Umbilical cord (tissue), 2 donors: ENCODE results near the gene MYL6B. TPM values are rescaled to one million over a fixed set of nuclear protein-coding genes. Genes with fewer than 3 reads are reported as not detected.

Experiments
- DNase-seq: peaks from one replicate; pipeline ENCODE4 v3.0.0-alpha.2; 2015; ENCODE audit warnings: low spot score
- total RNA-seq: library from RNA; depleted of rRNA; stranded (reverse); fragments of >200 nt; gene quantifications from one replicate; pipeline ENCODE4 v1.2.3, GENCODE V29; 2014; ENCODE audit warnings: low replicate concordance; ENCODE audit not compliant: insufficient read depth

Gene MYL6B
- total RNA-seq, 1 donor from 2014 or later: 38.8 TPM

GRCh38 chr12:56165369-56165768, 13.0 kb downstream of the MYL6B start:
- no peak for DNase-seq

- no peak for DNase-seq
Measured at GRCh38 chr12:56169229-56169759, 16.9 kb downstream of the MYL6B start.

- DNase-seq: no peak
Measured at GRCh38 chr12:56172839-56173238, 20.5 kb downstream of the MYL6B start.

GRCh38 chr12:56178347-56178746, 26.0 kb downstream of the MYL6B start:
- no peak for DNase-seq

- no peak for DNase-seq
Measured at GRCh38 chr12:56186957-56187356, 34.6 kb downstream of the MYL6B start.

- peak; percentile 52 for DNase-seq
Measured at GRCh38 chr12:56188131-56188777, 35.9 kb downstream of the MYL6B start.

GRCh38 chr12:56188778-56189098, 36.4 kb downstream of the MYL6B start:
- no peak for DNase-seq

GRCh38 chr12:56189099-56189917, 36.9 kb downstream of the MYL6B start, which contains the start of gene SMARCC2:
SMARCC2 (minus strand) TSS chr12:56189483; CDS start chr12:56189461, 22 bp downstream.
- peak; percentile 88 for DNase-seq

GRCh38 chr12:56189918-56190694, 37.7 kb downstream of the MYL6B start:
- DNase-seq: peak; percentile 92

- no peak for DNase-seq
Measured at GRCh38 chr12:56190695-56191155, 38.3 kb downstream of the MYL6B start.

- no peak for DNase-seq
Measured at GRCh38 chr12:56192582-56192981, 40.2 kb downstream of the MYL6B start.

- DNase-seq: peak; percentile 91
Measured at GRCh38 chr12:56193025-56193578, 40.7 kb downstream of the MYL6B start.

- DNase-seq: peak; percentile 87
Measured at GRCh38 chr12:56196818-56197550, 44.6 kb downstream of the MYL6B start.

GRCh38 chr12:56197921-56198635, 45.7 kb downstream of the MYL6B start:
- DNase-seq: no peak

GRCh38 chr12:56198836-56199235, 46.4 kb downstream of the MYL6B start:
- DNase-seq: no peak

- no peak for DNase-seq
Measured at GRCh38 chr12:56202366-56202765, 50.0 kb downstream of the MYL6B start.

- DNase-seq: no peak
Measured at GRCh38 chr12:56202838-56203237, 50.5 kb downstream of the MYL6B start.

GRCh38 chr12:56204275-56204674, 51.9 kb downstream of the MYL6B start:
- no peak for DNase-seq

GRCh38 chr12:56205445-56205844, 53.1 kb downstream of the MYL6B start:
- no peak for DNase-seq

GRCh38 chr12:56206452-56207166, 54.2 kb downstream of the MYL6B start:
- DNase-seq: peak; percentile 37
